Measurements from ENCODE around the gene ZNF568.

The ZNF568 gene

DNA sequence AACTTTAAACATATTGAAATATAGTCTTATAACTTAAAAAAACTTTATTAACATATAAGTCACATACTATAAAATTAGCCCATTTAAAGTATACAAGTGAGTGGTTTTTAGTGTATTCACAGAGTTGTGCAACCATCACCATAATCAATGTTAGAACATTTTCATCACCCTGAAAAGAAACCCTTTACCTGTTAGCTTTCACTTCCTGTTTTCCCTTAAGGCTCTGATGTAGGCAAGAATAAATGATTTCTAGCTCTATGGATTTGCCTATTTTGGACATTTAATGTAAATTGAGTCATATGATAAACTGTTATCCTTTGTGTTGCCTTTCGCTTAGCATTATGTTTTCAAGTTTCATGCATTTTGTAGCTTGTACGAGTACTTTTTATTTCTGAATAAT, 15.6 kb downstream of the ZNF568 start:
- no peaks in the 10 kb centered on the region for H4K20me1 ChIP-seq (ENCODE audit: insufficient read depth, low read length)
- H3K4me1 ChIP-seq (ENCODE audit: low read length) = no peaks in the 10 kb centered on the region
- peaks cover 11% of the 10 kb centered on the region; the same call in 1 of the 2 replicates for H3K9me3 ChIP-seq (ENCODE audit: insufficient read depth, low read length)
- no peak overlapping the region for H3K9ac ChIP-seq (ENCODE audit: low read length)
- TF ChIP-seq CTCF (IDR thresholded peaks at IDR 0.05; ENCODE audit: low read depth, low read length) (no peak), EZH2phosphoT487 (IDR thresholded peaks at IDR 0.05; ENCODE audit: low read depth) (no peak)
- H3K4me3 ChIP-seq (ENCODE audit: low read length) = no peak overlapping the region
- no peaks in the 10 kb centered on the region for H3K79me2 ChIP-seq (ENCODE audit: low read length)
- H3K27me3 ChIP-seq (ENCODE audit: low read depth, low read length) = no peaks in the 10 kb centered on the region
- H3K36me3 ChIP-seq (replicated peaks; ENCODE audit: low read depth, low read length) = peaks cover 37% of the 10 kb centered on the region
- H2AFZ ChIP-seq (ENCODE audit: low read depth, low read length) = no peak overlapping the region
- H3K4me2 ChIP-seq (ENCODE audit: low read length) = no peak overlapping the region
- no peak overlapping the region for H3K27ac ChIP-seq (ENCODE audit: low read length)

- Histone ChIP-seq H3K27ac (ENCODE audit: low read length) (no peak overlapping the region), H3K4me1 (ENCODE audit: low read length) (no peaks in the 10 kb centered on the region), H3K9me3 (ENCODE audit: insufficient read depth, low read length) (peaks cover 9% of the 10 kb centered on the region; the same call in 1 of the 2 replicates), H3K27me3 (ENCODE audit: low read depth, low read length) (no peaks in the 10 kb centered on the region), H3K36me3 (replicated peaks; ENCODE audit: low read depth, low read length) (peaks cover 62% of the 10 kb centered on the region), H4K20me1 (ENCODE audit: insufficient read depth, low read length) (no peaks in the 10 kb centered on the region), H3K4me2 (ENCODE audit: low read length) (no peak overlapping the region), H2AFZ (ENCODE audit: low read depth, low read length) (no peak overlapping the region), H3K9ac (ENCODE audit: low read length) (no peak overlapping the region), H3K79me2 (ENCODE audit: low read length) (no peaks in the 10 kb centered on the region), H3K4me3 (ENCODE audit: low read length) (no peak overlapping the region)
- TF ChIP-seq CTCF (IDR thresholded peaks at IDR 0.05; ENCODE audit: low read depth, low read length) = 0 out of 2 replicates have a peak, but pooled peaks have one; percentile 8
- no peak for TF ChIP-seq EZH2phosphoT487 (IDR thresholded peaks at IDR 0.05; ENCODE audit: low read depth)
Observed at GRCh38 chr19:36939153-36939552, 23.0 kb downstream of the ZNF568 start.

GRCh38 chr19:36950335-36951119, 34.4 kb downstream of the ZNF568 start:
- Histone ChIP-seq H3K9me3 (ENCODE audit: insufficient read depth, low read length) (peaks cover 18% of the 10 kb centered on the region; the same call in 1 of the 2 replicates), H3K36me3 (replicated peaks; ENCODE audit: low read depth, low read length) (peaks cover 45% of the 10 kb centered on the region), H3K27me3 (ENCODE audit: low read depth, low read length) (no peaks in the 10 kb centered on the region), H3K27ac (ENCODE audit: low read length) (no peak overlapping the region), H4K20me1 (ENCODE audit: insufficient read depth, low read length) (no peaks in the 10 kb centered on the region), H3K4me1 (ENCODE audit: low read length) (no peaks in the 10 kb centered on the region), H3K4me2 (ENCODE audit: low read length) (no peak overlapping the region), H2AFZ (ENCODE audit: low read depth, low read length) (no peak overlapping the region), H3K79me2 (ENCODE audit: low read length) (no peaks in the 10 kb centered on the region), H3K9ac (ENCODE audit: low read length) (no peak overlapping the region), H3K4me3 (ENCODE audit: low read length) (no peak overlapping the region)
- TF ChIP-seq CTCF (IDR thresholded peaks at IDR 0.05; ENCODE audit: low read depth, low read length) (no peak), EZH2phosphoT487 (IDR thresholded peaks at IDR 0.05; ENCODE audit: low read depth) (no peak)

GRCh38 chr19:36962346-36962745, 46.2 kb downstream of the ZNF568 start:
- Histone ChIP-seq H4K20me1 (ENCODE audit: insufficient read depth, low read length) (no peaks in the 10 kb centered on the region), H3K4me1 (ENCODE audit: low read length) (no peaks in the 10 kb centered on the region), H3K4me2 (ENCODE audit: low read length) (no peak overlapping the region), H3K9ac (ENCODE audit: low read length) (no peak overlapping the region), H2AFZ (ENCODE audit: low read depth, low read length) (no peak overlapping the region), H3K27ac (ENCODE audit: low read length) (no peak overlapping the region), H3K9me3 (ENCODE audit: insufficient read depth, low read length) (peaks cover 19% of the 10 kb centered on the region; the same call in 1 of the 2 replicates), H3K27me3 (ENCODE audit: low read depth, low read length) (no peaks in the 10 kb centered on the region), H3K36me3 (replicated peaks; ENCODE audit: low read depth, low read length) (peaks cover 3% of the 10 kb centered on the region), H3K4me3 (ENCODE audit: low read length) (no peak overlapping the region), H3K79me2 (ENCODE audit: low read length) (no peaks in the 10 kb centered on the region)
- TF ChIP-seq EZH2phosphoT487 (IDR thresholded peaks at IDR 0.05; ENCODE audit: low read depth) = no peak
- TF ChIP-seq CTCF (IDR thresholded peaks at IDR 0.05; ENCODE audit: low read depth, low read length) = no peak

All from OCI-LY3 (cell line).